ENCODE measurements around the gene SLC17A7.

The SLC17A7 gene

DNA sequence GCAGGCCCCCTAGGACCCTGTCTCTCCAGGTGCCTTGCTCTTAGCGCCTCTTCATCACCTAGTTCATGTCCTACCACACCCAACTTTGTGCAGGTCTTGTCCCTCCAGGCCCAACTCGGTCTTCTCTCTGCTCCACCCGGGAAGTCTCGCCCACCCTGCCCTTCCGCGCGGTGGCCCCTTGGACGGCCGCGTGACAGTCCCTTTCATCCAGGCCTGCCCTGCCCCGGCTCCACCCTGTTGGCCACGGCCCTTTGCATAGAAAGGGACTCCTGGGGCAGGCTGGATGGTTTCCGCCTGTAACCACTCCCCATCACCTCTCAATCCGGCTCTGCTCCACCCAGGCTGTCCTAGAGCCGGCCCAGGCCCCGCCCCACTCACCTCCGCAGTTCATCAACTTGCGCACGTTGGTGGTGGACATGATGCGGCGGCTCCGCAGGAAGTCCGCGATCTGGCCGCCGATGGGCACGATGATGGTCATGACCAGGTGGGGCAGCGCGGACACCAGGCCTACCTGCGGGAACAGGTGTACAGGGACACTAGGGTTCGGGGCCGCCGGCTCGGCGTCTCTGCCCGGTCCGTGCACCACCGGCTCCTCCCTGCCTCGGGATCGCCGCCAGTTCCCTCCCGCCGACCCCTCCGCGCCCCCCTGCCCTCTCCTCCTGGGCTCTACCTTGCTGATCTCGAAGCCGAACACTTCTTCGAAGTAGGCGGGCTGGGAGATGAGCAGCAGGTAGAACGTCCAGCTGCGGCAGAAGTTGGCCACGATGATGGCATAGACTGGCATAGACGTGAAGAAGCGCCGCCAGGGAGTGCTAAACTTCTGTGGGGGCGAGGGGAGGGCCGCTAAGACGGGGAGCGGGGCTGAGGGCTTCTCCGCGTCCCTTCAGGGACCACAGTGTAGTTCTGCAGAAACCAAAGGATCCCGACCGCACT is 8.9 kb downstream of the SLC17A7 start:
- intact Hi-C loops (cut with DNase I) = no loop called here
- no peak for DNase-seq

DNA sequence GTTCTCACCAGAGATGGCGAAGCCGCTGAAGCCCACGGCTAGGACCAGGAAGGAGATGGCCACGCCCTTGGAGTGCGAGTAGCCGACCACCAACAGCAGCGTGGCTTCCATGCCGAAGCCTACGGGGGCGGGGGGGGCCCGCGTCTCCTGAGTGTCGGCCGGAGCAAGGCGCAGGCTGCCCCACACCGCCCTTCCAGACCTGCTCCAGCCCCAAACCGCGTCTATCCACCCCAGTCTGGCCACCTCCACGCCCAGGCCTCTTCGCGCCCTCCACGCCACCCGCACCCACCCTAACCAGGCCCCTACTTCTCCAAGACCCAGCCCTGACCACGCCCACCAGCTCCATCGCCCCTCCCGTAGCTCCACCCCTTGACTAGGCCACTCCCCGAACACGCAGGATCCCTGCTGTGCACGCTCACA is 10.0 kb downstream of the SLC17A7 start:
- intact Hi-C loops (cut with DNase I) = no loop called here
- no peak for DNase-seq

DNA sequence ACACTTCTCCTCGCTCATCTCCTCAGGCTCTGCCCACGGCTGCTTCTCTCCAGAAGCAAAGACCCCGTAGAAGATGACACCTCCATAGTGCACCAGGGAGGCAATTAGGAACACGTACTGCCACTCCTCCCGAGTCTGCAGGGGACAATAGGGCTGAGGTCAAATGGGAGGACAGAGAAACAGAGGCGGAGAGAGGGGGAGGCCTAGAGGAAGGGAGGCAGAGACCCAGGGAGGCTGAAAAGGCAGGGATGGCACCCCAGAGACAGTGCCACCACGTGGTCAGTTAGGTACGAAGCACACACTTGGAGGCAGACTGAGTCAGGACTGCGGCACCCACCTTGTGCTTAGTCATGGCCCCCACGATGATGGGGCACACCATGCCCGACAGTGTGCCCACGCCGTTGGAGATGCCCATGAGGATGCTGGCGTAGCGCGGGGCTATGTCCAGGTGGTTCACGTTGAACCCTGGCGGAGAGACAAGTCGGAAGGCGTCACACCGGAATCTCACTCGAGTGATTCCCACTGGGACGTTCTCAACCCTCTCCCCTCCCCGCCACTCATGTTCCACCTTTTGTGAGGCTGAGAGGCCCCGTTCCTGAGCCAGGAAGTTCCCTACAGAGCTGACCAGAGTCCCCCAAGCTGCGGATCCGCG is 10.5 kb downstream of the SLC17A7 start:
- no peak for DNase-seq
- intact Hi-C loops (cut with DNase I) = no loop called here

DNA sequence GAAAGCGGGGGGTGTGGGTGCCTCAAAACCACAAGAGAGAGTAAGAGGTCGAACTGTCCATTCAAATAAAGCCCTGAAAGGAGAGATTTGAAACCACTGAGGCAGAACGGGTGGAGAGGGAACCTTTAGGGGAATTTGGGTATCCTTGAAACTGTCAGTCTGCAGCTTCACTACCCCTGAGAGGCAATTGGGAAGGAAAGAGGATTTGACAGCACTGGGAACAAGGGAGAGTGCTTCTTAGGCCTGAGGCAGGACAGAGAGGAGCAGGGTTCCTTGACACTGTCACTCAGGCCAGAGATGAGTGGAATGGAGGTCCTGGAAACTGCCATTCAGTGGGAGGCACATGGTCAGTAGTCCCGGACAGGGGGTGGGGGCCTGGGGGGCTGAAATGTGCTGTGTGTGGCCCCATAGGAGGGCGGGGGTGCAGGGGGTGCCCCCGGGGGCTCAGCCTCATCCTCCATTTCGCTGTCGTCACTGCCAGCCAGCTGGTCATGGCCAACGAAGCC is 11.1 kb downstream of the SLC17A7 start:
- intact Hi-C loops (cut with DNase I) = no loop called here

DNA sequence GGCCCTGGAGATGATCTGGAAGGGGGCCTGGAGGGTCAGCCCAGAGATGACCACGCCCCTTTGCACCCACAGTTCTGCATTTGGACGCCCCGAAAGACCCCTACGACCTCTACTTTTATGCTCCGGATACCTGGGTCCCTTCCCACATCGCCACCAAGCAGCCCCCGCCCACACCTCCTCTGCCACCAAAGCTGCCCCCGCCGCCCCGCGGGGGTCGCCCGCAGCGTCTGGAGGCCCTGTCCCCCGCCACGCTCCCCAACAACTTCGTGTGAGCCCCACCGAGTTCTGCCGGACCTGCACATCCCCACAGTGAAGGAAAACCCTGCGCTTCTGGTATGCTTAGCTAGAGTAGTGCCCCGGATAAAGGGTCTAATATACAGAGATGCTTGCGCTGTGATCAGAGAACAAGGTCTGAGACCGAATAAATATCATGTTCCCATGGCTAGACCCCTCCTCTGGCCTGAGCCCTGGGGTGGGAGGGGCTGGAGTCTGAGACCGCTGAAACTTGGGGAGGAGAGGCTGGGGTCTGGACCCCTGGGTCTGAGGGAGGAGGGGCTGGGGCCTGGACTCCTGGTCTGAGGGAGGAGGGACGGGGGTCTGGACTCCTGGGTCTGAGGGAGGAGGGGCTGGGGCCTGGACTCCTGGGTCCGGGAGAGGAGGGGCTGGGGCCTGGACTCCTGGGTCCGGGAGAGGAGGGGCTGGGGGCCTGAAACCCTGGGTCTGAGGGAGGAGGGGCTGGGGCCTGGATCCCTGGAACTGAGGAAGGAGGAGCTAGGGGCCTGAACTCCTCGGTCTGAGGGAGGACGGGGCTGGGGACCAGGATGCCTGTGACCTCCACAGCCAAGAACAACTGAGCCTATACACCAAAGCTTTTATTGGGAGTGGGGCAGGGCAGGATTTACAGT is 12.5 kb downstream of the SLC17A7 start:
- DNase-seq = no peak
- intact Hi-C loops (cut with DNase I) = no loop called here

More for the DNA sequence above, 11.1 kb downstream of the SLC17A7 start:
- DNase-seq = no peak

DNA sequence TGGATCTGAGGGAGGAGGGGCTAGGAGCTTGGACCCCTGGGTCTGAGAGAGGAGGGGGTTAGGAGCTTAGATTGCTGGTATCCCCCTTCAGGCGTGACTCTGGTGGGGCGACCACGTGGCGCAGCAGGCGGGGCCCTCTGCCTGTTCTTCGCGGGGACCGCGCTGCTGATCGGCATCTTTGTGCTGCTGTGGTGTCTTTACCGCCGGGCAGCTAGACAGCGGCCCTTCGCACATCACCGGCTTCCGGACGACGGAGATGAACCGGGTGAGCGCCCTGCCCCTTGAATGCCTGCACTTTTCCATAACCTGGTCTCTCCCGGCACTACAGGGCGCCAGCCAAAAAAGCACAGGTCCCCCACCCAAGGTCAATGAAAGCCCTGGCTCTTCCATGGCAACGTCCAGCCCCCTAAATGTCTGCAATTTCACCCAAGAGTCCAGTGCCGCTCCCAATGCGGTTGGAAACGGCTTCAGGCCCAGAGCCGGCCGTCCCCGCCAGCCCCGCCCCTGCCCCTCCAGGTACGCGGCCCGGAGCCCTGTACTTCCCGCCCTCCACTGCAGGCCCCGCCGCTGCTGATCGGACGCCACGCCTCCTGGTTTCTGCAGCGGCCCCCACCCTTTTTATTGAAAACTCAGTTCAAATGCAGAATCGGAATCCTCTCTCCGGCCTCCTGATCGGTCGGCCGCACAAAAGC is 13.3 kb downstream of the SLC17A7 start:
- DNase-seq = no peak
- intact Hi-C loops (cut with DNase I) = no loop called here

DNA sequence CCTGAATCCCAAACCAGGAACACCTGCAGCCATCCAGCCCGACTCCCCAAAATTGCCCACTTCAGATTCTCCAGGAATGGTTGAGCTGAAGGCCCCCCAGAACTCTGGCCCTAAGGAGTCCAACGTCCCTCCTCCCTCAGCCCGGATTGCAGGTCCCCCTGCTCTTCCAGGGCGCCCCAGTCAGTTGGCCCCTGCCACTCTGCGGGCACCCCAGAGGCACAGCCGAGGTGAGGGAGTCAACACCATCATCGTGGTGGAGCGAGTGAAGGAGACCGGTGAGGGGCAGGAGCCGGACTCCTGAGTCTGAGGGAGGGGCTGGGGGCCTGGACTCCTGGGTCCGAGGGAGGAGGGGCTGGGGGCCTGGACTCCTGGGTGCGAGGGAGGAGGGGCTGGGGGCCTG is 14.0 kb downstream of the SLC17A7 start:
- intact Hi-C loops (cut with DNase I) = no loop called here
- no peak for DNase-seq

DNA sequence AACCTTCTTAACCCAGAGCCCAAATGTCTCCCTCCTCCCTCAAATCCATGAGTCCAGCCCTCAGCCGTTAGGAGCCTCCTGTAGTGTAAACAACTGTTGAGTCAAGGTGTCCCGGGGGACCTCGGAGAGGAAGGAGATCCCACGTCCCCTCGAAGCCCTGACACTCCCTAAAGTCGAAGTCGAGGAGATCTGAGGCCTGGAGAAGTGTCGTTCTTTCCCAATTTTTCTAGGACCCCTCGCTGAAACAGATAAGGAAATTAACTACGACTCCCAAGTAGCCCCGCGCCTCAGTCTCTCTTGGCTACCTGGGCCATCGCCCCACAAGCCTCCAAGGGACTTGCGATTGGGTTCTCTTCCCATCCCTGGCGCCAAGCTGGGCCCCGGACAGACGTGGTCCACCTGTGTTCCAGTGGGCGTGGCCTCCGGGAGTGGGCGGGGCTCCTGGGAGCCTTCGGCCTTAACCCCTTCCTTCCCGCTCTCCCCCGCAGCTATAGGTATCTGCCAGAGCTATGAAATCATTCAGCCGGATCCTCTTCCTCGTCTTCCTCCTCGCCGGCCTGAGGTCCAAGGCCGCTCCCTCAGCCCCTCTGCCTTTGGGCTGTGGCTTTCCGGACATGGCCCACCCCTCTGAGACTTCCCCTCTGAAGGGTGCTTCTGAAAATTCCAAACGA is 15.3 kb downstream of the SLC17A7 start:
- DNase-seq = no peak
- intact Hi-C loops (cut with DNase I) = no loop called here

DNA sequence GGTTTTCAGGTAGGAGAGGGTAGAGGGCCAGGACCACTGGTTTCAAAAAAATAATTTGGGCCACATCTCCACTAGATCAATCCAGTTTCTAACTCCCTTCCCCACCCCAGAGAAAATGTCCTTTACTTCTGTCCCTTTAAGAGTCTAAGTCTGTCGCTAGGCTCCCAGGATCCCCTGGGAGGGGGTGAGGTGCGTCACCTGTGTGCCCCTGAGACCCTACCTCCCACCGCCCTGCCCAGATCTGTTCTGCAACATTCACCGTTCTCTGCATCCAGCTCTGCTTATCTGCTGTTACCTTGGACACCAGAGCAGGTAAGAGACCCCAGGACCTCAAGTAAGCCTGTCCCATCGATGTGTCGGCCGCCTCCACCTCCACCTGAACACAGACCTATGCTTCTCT is 16.1 kb downstream of the SLC17A7 start, which contains the start of gene GFY:
GFY (plus strand) TSS at position 211 of the 400 bp plus-strand sequence. CDS start 1,043 bp downstream, outside the sequence.
- no peak for DNase-seq
- intact Hi-C loops (cut with DNase I) = no loop called here

DNA sequence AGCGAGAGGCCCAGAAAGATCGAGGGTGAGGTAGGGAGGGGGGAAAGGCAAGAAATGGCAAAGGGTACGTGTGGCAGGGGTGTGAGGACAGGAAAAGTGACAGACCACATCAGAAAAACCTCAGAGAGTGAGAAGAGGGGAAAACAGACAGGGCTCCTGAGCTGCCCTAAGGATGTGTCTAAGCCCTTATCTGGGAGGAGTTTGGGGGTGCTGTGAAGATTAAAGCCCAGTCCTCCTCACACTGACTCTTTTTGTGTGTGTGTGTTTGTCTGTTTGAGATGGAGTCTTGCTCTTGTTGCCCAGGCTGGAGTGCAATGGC is 17.4 kb downstream of the SLC17A7 start:
- intact Hi-C loops (cut with DNase I) = no loop called here
- DNase-seq = no peak

DNA sequence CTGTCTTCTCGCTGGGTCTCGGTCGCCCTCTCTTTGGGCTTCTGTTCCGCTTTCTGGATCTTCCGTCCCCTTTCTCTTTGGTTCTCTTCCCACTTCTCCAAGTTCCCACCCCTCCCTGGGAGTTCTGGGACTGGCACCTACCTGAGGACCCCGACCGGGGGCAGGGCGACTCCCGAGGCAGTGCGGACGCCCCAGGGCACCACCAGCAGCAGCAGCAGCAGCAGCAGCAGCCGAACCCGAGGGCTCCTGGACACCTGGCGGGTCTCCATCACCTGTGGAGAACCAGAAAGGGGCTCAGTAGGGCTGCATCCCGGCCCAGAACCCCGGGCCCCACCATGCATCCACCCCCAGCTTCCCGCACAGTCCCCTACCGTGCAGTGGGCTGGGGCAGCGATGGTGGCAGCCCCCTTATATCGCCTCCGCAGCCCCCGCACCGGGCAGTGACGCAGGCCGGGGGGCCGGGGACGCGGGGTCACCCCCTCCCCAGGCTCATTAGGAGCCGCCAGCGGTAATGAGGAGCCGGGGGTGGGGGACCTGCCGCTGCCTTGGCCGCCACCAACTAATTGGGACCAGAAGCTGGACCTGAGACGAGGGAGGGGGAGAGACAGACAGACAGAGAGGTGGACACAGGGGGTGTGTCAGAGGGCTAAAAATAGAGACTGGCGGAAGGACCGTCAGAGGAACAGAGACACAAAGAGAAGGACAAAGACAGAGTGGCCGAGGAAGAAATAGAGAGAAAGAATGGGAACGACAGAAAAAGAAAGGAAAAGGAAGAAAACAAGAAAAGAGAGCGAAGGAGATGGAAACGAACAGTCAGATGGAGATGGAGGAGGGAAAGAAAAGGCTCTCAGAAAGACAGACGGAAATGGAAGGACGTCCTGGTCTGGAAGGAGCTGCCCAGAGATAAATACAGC is 18.0 kb downstream of the SLC17A7 start, which contains the start of gene PTH2:
PTH2 (minus strand) TSS at position 371 of the 914 bp plus-strand sequence; CDS start at position 269, 102 bp downstream.
- intact Hi-C loops (cut with DNase I) = no loop called here
- DNase-seq = no peak

DNA sequence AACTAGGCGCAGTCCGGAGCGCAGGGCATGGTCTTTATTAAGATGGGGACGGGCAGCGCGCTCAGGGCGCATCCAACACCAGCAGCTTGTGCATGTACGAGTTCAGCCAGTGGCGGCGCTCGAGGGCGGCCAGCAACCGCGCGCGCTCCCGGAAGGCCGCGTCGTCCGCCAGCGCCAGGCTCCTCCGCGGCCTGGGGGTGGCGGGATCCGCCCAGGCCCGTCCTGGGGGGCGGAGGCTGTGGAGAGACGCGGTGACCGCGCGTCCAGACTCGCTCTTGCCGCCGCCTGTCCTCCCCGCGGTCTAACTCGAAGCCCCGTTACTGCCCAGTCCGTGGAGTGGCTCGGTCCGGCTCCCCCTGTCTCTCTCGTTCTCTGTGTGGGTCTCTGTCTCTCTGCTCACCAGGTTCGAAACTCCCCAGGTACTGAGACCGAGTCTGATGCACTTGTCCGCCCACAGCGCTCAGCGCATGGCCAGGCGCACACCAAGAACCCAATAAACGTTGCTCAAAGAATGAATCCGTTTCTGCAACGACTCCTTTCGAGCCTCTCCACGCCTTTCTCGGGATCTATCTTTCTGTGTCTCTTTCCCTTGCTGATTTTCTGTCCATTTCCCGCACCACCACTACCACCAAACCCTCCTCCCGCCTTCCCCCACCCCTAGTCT is 18.8 kb downstream of the SLC17A7 start:
- intact Hi-C loops (cut with DNase I) = no loop called here
- DNase-seq = peak in 16 of 42 donors; percentile 10 to 55 (median 38)

DNA sequence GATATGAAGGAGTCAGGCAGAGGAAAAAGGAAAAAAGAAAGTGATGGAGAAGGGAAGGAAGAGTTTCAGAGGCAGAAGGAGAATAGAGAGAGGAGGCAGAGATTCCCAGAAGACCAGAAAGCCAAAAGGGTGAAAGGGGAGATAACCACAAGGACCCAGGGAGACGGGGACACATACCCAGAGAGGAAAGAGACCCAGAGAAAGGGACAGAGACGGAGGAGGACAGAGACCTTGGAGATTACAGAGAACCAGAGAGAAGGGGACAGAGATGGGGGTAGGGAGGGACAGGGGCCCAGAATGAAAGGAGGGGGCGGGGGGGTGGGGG is 19.5 kb downstream of the SLC17A7 start:
- DNase-seq = no peak
- intact Hi-C loops (cut with DNase I) = no loop called here

DNA sequence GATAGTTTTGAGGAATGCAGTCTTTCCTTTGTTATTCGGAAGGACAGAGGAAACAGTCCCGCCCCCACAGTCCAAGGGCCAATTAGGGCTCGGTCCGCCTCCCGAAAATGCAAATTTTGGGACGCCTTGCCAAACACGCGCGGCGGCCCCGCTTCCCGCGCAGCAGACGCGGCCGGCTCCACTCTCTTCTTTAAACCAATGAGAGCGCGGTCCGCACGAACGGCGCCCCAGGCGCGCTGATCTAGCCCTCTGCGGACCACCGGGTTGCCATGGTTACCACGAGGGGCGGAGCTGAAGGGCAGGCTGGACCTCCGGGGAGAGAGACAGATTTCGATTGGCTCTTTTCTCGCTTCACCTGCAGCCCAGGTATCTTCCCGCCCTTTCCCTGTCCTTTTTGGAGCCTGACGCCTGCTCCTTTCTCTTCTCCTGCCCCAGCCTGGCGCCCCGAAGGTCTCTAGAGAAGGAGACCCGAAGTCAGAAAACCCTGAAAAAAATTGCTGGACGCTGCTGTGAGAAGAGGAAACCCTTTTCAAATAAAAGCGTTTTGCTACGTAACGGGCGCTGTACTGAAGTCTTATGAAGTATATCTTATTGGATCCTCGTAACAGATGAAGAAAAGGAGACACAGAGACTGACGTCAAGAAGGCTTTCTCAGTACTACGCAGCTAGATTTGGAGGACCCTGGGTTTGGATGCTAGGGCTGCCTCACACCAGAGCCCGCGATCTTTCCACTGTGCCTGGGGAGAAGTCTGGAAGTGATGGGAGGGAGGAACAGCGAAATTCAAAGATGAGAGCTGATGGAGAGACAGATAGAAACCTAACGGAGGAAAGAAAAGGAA is 20.1 kb downstream of the SLC17A7 start:
- intact Hi-C loops (cut with DNase I) = no loop called here
- DNase-seq = peak in 30 of 42 donors; percentile 6 to 61 (median 22)

DNA sequence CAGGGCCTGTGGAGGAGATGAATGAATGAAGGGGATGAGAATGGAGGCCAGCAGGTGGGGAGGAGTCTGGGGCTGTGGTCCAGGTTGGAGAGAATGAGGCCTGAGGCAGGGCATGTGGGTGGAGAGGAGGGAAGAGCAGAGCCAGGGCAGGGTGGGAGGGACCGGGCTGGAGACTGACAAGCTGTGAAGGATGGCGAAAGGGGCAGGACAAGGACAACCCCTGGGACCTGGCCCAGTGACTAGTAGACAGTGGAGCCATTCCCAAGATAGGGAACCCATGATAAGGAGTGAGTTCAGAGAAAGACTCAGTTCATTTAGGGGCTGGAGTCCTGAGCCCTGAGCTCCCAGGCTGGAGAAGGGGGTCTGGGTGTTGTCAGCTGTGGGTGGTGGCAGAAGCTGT is 21.1 kb downstream of the SLC17A7 start:
- no peak for DNase-seq
- intact Hi-C loops (cut with DNase I) = no loop called here

DNA sequence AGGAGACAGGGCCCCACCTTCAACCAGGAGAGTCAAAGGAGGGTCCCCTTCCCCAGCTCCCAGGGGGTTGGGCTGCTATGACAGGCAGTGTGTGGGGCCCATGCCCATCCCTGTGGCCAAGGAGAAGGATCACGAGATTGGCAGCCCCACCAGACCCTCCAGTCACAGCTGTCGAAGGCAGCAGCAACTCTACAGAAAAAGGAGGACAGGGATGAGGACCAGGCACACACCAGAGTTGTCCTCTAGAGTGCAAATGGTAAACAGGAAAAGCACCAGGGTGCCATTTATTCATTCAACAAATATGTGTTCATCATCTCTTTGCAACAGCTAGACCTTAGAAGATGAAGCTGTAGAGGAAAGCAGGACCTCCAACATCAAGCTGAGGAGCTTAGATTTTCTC is 22.2 kb downstream of the SLC17A7 start:
- intact Hi-C loops (cut with DNase I) = no loop called here
- DNase-seq = no peak

All from head of caudate nucleus (tissue), 42 donors.